ENCODE results near the gene FAM9C.

- TF ChIP-seq CTCF (IDR thresholded peaks at IDR 0.05) (no peak), POLR2A (IDR thresholded peaks at IDR 0.05) (no peak)
Measured at GRCh38 chrX:13001097-13001496, 43.3 kb downstream of the FAM9C start.

Measured in heart left ventricle (tissue), 13 donors.